GM19025 (cell line): ENCODE data around the gene C4A.
"Not testable (repeated sequence)": the region's sequence is repeated elsewhere in the genome, so short reads cannot be mapped to it uniquely, and the experiment has no call there.

ENCODE experiments used
- ATAC-seq: cut with Tn5 transposase; IDR thresholded peaks from one replicate; pipeline ENCODE4 v1.9.1; 2021; ENCODE audit warnings: mild to moderate bottlenecking, low read depth, moderate library complexity; ENCODE audit not compliant: unreplicated experiment

Gene C4A

GRCh38 chr6:31981744-31982143, at the start of gene C4A:
TSS of gene C4A (plus strand) at chr6:31982057. CDS start at chr6:31982108, 51 bp downstream.
- ATAC-seq, result not testable (repeated sequence)

GRCh38 chr6:31932137-31932536, 49.7 kb upstream of the C4A start:
- ATAC-seq, result not testable (repeated sequence)

GRCh38 chr6:31933537-31933936, 48.3 kb upstream of the C4A start:
- ATAC-seq, result no peak

- no peak for ATAC-seq
Observed at GRCh38 chr6:31935021-31935420, 46.8 kb upstream of the C4A start.

GRCh38 chr6:31935823-31936222, 46.0 kb upstream of the C4A start:
- no peak for ATAC-seq

- no peak for ATAC-seq
Observed at GRCh38 chr6:31940256-31940664, 41.6 kb upstream of the C4A start.

GRCh38 chr6:31943742-31944141, 38.1 kb upstream of the C4A start:
- ATAC-seq, result no peak

GRCh38 chr6:31945154-31945506, 36.7 kb upstream of the C4A start:
- no peak for ATAC-seq

GRCh38 chr6:31945507-31946369, 36.1 kb upstream of the C4A start, which contains the start of gene CFB:
TSS of gene CFB (plus strand) at chr6:31946095. CDS start at chr6:31946222, 127 bp downstream.
- ATAC-seq, result no peak

GRCh38 chr6:31946370-31946885, 35.4 kb upstream of the C4A start:
- no peak for ATAC-seq

GRCh38 chr6:31947070-31947675, 34.7 kb upstream of the C4A start:
- no peak for ATAC-seq

- ATAC-seq, result no peak
Observed at GRCh38 chr6:31947864-31948263, 34.0 kb upstream of the C4A start.

- no peak for ATAC-seq
Observed at GRCh38 chr6:31948306-31948705, 33.6 kb upstream of the C4A start.

GRCh38 chr6:31948753-31949413, 33.0 kb upstream of the C4A start:
- ATAC-seq, result no peak

GRCh38 chr6:31949926-31950548, 31.8 kb upstream of the C4A start:
- no peak for ATAC-seq

GRCh38 chr6:31952140-31952805, 29.6 kb upstream of the C4A start:
- ATAC-seq, result no peak

GRCh38 chr6:31952890-31953289, 29.0 kb upstream of the C4A start:
- ATAC-seq, result no peak

- ATAC-seq, result no peak
Observed at GRCh38 chr6:31954511-31954910, 27.3 kb upstream of the C4A start.

GRCh38 chr6:31956796-31957195, 25.1 kb upstream of the C4A start:
- no peak for ATAC-seq

GRCh38 chr6:31958412-31958740, 23.5 kb upstream of the C4A start:
- no peak for ATAC-seq
